DOHH2 (cell line): ENCODE data around the gene ARNT2.

Experiments used
- EZH2phosphoT487 ChIP-seq: fragments of 200-600 bp; sonication (generic); IDR thresholded peaks from 2 replicates; pipeline ENCODE4 v1.6.1; 2017; ENCODE audit warnings: borderline replicate concordance, mild to moderate bottlenecking, antibody characterized with exemption, low read length, moderate library complexity, mixed read lengths
- TF ChIP-seq, protein P1 (sequence below): fragments of 200-600 bp; sonication (generic); IDR thresholded peaks from one replicate; pipeline ENCODE4 v1.5.1; 2014; ENCODE audit warnings: antibody characterized with exemption, mild to moderate bottlenecking, low read depth, low read length; ENCODE audit not compliant: poor library complexity, severe bottlenecking

GRCh38 chr15:80531388-80531787 is 127.2 kb downstream of the ARNT2 start:
- TF ChIP-seq, protein P1, sequence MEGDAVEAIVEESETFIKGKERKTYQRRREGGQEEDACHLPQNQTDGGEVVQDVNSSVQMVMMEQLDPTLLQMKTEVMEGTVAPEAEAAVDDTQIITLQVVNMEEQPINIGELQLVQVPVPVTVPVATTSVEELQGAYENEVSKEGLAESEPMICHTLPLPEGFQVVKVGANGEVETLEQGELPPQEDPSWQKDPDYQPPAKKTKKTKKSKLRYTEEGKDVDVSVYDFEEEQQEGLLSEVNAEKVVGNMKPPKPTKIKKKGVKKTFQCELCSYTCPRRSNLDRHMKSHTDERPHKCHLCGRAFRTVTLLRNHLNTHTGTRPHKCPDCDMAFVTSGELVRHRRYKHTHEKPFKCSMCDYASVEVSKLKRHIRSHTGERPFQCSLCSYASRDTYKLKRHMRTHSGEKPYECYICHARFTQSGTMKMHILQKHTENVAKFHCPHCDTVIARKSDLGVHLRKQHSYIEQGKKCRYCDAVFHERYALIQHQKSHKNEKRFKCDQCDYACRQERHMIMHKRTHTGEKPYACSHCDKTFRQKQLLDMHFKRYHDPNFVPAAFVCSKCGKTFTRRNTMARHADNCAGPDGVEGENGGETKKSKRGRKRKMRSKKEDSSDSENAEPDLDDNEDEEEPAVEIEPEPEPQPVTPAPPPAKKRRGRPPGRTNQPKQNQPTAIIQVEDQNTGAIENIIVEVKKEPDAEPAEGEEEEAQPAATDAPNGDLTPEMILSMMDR: no peak
- no peak for TF ChIP-seq EZH2phosphoT487
